B cell (primary cell): ENCODE measurements around the gene TBC1D10A. TPM values are rescaled to one million over a fixed set of nuclear protein-coding genes. Genes with fewer than 3 reads are reported as not detected.
A peak's percentile ranks its signal among the peaks of the same experiment; 100 is the strongest.

Source experiments
- ATAC-seq: fragments of 200-7000 bp; cut with Tn5 transposase; one replicate; pipeline ENCODE4 v1.10.0; 2021; ENCODE audit warnings: low read depth, mild to moderate bottlenecking, moderate number of reproducible peaks, moderate library complexity
- CTCF ChIA-PET: fragments of 350-600 bp; sonication (Branson Sonifier 250); formaldehyde crosslinking; loops from one replicate; lab custom pipeline; 2021; ENCODE audit warnings: antibody characterized with exemption, inconsistent platforms; lab: Charles Lee
- POLR2A ChIA-PET: fragments of 350-600 bp; sonication (Branson Sonifier 250); formaldehyde crosslinking; loops from one replicate; lab custom pipeline; 2021; ENCODE audit warnings: antibody characterized with exemption; lab: Charles Lee
- DNase-seq: peaks from one replicate; pipeline ENCODE4 v3.0.0; 2013
- H2AFZ ChIP-seq: 2 replicates; pipeline ENCODE4 v1.6.1; 2012; ENCODE audit warnings: mild to moderate bottlenecking, low read depth, low read length; ENCODE audit not compliant: insufficient read depth, poor library complexity, severe bottlenecking
- H3K27ac ChIP-seq, 2 donors: 1 replicate in 1 of 2; 2 replicates in 1 of 2; pipeline ENCODE4 v1.5.1; 2012 to 2013; ENCODE audit warnings: low read length in 2 of 2, mild to moderate bottlenecking in 2 of 2, moderate library complexity in 1 of 2
- H3K27me3 ChIP-seq, 4 experiments: fragments of 200-600 bp in 1 of 4; sonication (generic) in 1 of 4; replicated peaks in 1 of 4; 1 replicate in 2 of 4; 2 replicates in 2 of 4; pipeline versions ENCODE4 v1.6.1 to v1.7.0; 2013 to 2016; ENCODE audit warnings: low read length in 3 of 4, mild to moderate bottlenecking in 2 of 4, mixed read lengths in 1 of 4, moderate library complexity in 1 of 4; ENCODE audit not compliant: insufficient read depth in 4 of 4, control insufficient read depth in 3 of 4; ENCODE audit errors: control extremely low read depth in 1 of 4
- H3K36me3 ChIP-seq, 2 experiments: replicated peaks in 1 of 2; 1 replicate in 1 of 2; 2 replicates in 1 of 2; pipeline versions ENCODE4 v1.6.1 to v1.7.1; 2013; ENCODE audit warnings: low read length in 1 of 2; ENCODE audit not compliant: insufficient read depth in 2 of 2, control insufficient read depth in 1 of 2; ENCODE audit errors: control extremely low read depth in 1 of 2, extremely low read depth in 1 of 2
- H3K4me1 ChIP-seq, 2 donors: fragments of 200-600 bp in 1 of 2; sonication (generic) in 1 of 2; 1 replicate in 1 of 2; 2 replicates in 1 of 2; pipeline versions ENCODE4 v1.5.1 to v1.6.1; 2013 to 2017; ENCODE audit warnings: low read length in 2 of 2; ENCODE audit not compliant: control insufficient read depth in 2 of 2, insufficient read depth in 2 of 2
- H3K4me2 ChIP-seq: replicated peaks from 2 replicates; pipeline ENCODE3; 2012; ENCODE audit warnings: mild to moderate bottlenecking, low read depth, low read length; ENCODE audit not compliant: poor library complexity, severe bottlenecking
- H3K4me3 ChIP-seq, 5 experiments: fragments of 200-600 bp in 1 of 5; sonication (generic) in 1 of 5; 1 replicate in 3 of 5; 2 replicates in 2 of 5; pipeline versions ENCODE4 v1.5.1 to v1.7.0; 2011 to 2016; ENCODE audit warnings: low read length in 4 of 5, mild to moderate bottlenecking in 4 of 5, low read depth in 2 of 5, control low read depth in 1 of 5, moderate library complexity in 1 of 5; ENCODE audit not compliant: insufficient read depth in 1 of 5; ENCODE audit errors: control extremely low read depth in 1 of 5, extremely low read depth in 1 of 5
- H3K79me2 ChIP-seq: fragments of 200-600 bp; sonication (generic); one replicate; pipeline ENCODE4 v1.6.0; 2016; ENCODE audit warnings: low read length; ENCODE audit not compliant: control insufficient read depth, insufficient read depth
- H3K9ac ChIP-seq: fragments of 200-600 bp; sonication (generic); 2 replicates; pipeline ENCODE4 v1.6.1; 2017; ENCODE audit warnings: mild to moderate bottlenecking, low read length, moderate library complexity
- H3K9me3 ChIP-seq, 3 donors: one replicate each; pipeline versions ENCODE4 v1.6.1 to v1.7.1; 2013; ENCODE audit warnings: low read length in 2 of 3; ENCODE audit not compliant: control insufficient read depth in 2 of 3, insufficient read depth in 1 of 3; ENCODE audit errors: control extremely low read depth in 1 of 3
- H4K20me1 ChIP-seq: 2 replicates; pipeline ENCODE4 v1.6.0; 2012; ENCODE audit warnings: mild to moderate bottlenecking, low read length; ENCODE audit not compliant: insufficient read depth, control insufficient read depth, poor library complexity, severe bottlenecking
- H3K27ac Mint-ChIP-seq: one replicate; pipeline ENCODE4 v1.8.0; 2021; ENCODE audit warnings: mixed read lengths
- H3K27me3 Mint-ChIP-seq: one replicate; pipeline ENCODE4 v1.8.0; 2021; ENCODE audit warnings: mixed read lengths
- H3K4me1 Mint-ChIP-seq: one replicate; pipeline ENCODE4 v1.8.0; 2021; ENCODE audit warnings: mixed read lengths
- H3K4me3 Mint-ChIP-seq: one replicate; pipeline ENCODE4 v1.8.0; 2021; ENCODE audit warnings: mixed read lengths
- H3K9me3 Mint-ChIP-seq: one replicate; pipeline ENCODE4 v1.8.0; 2022; ENCODE audit warnings: mixed read lengths; ENCODE audit not compliant: insufficient read depth
- CTCF ChIP-seq: fragments of 200-600 bp; IDR thresholded peaks from one replicate; pipeline ENCODE4 v1.8.0; 2022; ENCODE audit warnings: antibody characterized with exemption, mild to moderate bottlenecking
- EZH2 ChIP-seq: IDR thresholded peaks from 2 replicates; pipeline ENCODE4 v1.6.1; 2012; ENCODE audit warnings: borderline replicate concordance, low read depth, mild to moderate bottlenecking, moderate library complexity, low read length; ENCODE audit not compliant: insufficient read depth, poor library complexity, severe bottlenecking
- WGBS: methylation state at CpG from one replicate; pipeline ENCODE4 v1.1.5; 2013; ENCODE audit warnings: missing lambda C conversion rate; ENCODE audit not compliant: insufficient coverage; 5-methylcytosine and 5-hydroxymethylcytosine counted together
- intact Hi-C: fragments of 100-400 bp; cut with micrococcal nuclease; formaldehyde crosslinking; loops from one replicate; pipeline ENCODE4 v1.10.0; 2022
- polyA plus RNA-seq: library from polyadenylated mRNA; depleted of rRNA; stranded (reverse); fragments of >200 nt; gene quantifications from 2 replicates; pipeline ENCODE4 v1.2.3, GENCODE V29; 2012
- total RNA-seq, 2 donors: library from RNA; stranded (reverse); fragments of 120-200 nt in 1 of 2; gene quantifications; 1 replicate in 1 of 2; 2 replicates in 1 of 2; pipeline versions ENCODE4 v1.2.3 to v1.2.4, GENCODE V29; 2013 to 2022

The TBC1D10A gene
- total and polyA plus RNA-seq, 2 donors (not counting 1 experiment from before 2014, with no cell fraction given), result 45.2 to 58.4 TPM

- no peaks in the 10 kb centered on the region for H3K27me3 ChIP-seq
- ChIA-PET CTCF (interaction anchor here (0.5 to 2.1 kb wide), 19 partner anchors 14 to 747 kb away, joined by 3 to 10 read pairs (median 4); partner anchors contain the start of genes CCDC157, MTFP1, SEC14L2 and SF3A1), POLR2A (interaction anchor here (0.7 kb wide), 1 partner anchor 124 kb away, joined by 4 read pairs; the partner anchor contains the start of gene RNF215)
- H3K4me2 ChIP-seq, result peak overlapping the region; percentile 79
- H3K4me1 Mint-ChIP-seq, result peaks cover 31% of the 10 kb centered on the region
- no peaks in the 10 kb centered on the region for H4K20me1 ChIP-seq
- H3K27me3 Mint-ChIP-seq, result no peaks in the 10 kb centered on the region
- peak; percentile 100 for TF ChIP-seq CTCF
- no peak for TF ChIP-seq EZH2
- no peaks in the 10 kb centered on the region for H3K9me3 ChIP-seq
- intact Hi-C loops, result loop anchor here (1.0 to 2.0 kb wide), 4 partner anchors 24 to 222 kb away; partner anchors contain the start of gene RNF215
- H3K4me1 ChIP-seq, result peaks cover 20 to 35% of the 10 kb centered on the region in 2 donors
- H3K4me3 Mint-ChIP-seq, result peak overlapping the region; percentile 67
- H3K27ac Mint-ChIP-seq, result peak overlapping the region; percentile 37
- H3K9me3 Mint-ChIP-seq, result no peaks in the 10 kb centered on the region
- peak overlapping the region in 3 of 5 experiments; percentile 13 to 42 (median 27) for H3K4me3 ChIP-seq
- H3K27ac ChIP-seq, result no peak overlapping the region
- DNase-seq, result peak; percentile 86
- peaks cover 14% of the 10 kb centered on the region for H3K79me2 ChIP-seq
- peak overlapping the region; percentile 42 for H3K9ac ChIP-seq
- 29% methylated on average over 26 of the region's 27 CpGs for WGBS
- no peaks in the 10 kb centered on the region for H3K36me3 ChIP-seq
- peak overlapping the region; percentile 77 for H2AFZ ChIP-seq
- ATAC-seq, result no peak
Observed at GRCh38 chr22:30262917-30263741, 63.6 kb downstream of the TBC1D10A start.

GRCh38 chr22:30262112-30262511 lies 64.6 kb downstream of the TBC1D10A start:
- Mint-ChIP-seq H3K27ac (no peak overlapping the region), H3K27me3 (peaks cover under 1% of the 10 kb centered on the region), H3K4me1 (peaks cover 23% of the 10 kb centered on the region), H3K4me3 (no peak overlapping the region), H3K9me3 (no peaks in the 10 kb centered on the region)
- Histone ChIP-seq H3K4me3 (no peak overlapping the region), H3K4me1 (peaks cover 11 to 25% of the 10 kb centered on the region in 2 donors), H3K9me3 (no peaks in the 10 kb centered on the region), H3K9ac (no peak overlapping the region), H4K20me1 (no peaks in the 10 kb centered on the region), H3K4me2 (no peak overlapping the region), H3K36me3 (no peaks in the 10 kb centered on the region), H2AFZ (no peak overlapping the region), H3K27me3 (no peaks in the 10 kb centered on the region), H3K27ac (no peak overlapping the region), H3K79me2 (peaks cover 4% of the 10 kb centered on the region)
- TF ChIP-seq CTCF, result no peak
- TF ChIP-seq EZH2, result no peak
- ChIA-PET POLR2A (no interaction called here), CTCF (interaction anchor here (2.1 kb wide), 1 partner anchor 18 kb away, joined by 10 read pairs; no protein-coding TSS in a partner anchor)
- ATAC-seq (no peak), DNase-seq (no peak)
- intact Hi-C loops, result loop anchor here (2.0 kb wide), 1 partner anchor 223 kb away; no protein-coding TSS in a partner anchor
- 93% methylated on average over 4 of the region's 4 CpGs for WGBS
